AG10803 (cell line): Measurements from ENCODE around the gene MYOG.

ENCODE experiments used
- DNase-seq: peaks from one replicate; pipeline ENCODE4 v3.0.0; 2010; ENCODE audit warnings: low read depth
- H3K4me3 ChIP-seq: 2 replicates; pipeline ENCODE4 v1.5.1; 2011; ENCODE audit warnings: mild to moderate bottlenecking, low read length, control low read depth
- CTCF ChIP-seq: conservative IDR thresholded peaks from 2 replicates; pipeline ENCODE4 v1.5.1; 2011; ENCODE audit warnings: mild to moderate bottlenecking, low read length, control low read depth, inconsistent platforms

The MYOG gene

GRCh38 chr1:203050826-203051225 is 35.0 kb downstream of the MYOG start:
- no peak for TF ChIP-seq CTCF
- DNase-seq, result no peak
- H3K4me3 ChIP-seq, result no peak overlapping the region

GRCh38 chr1:203049576-203050180 is 36.1 kb downstream of the MYOG start:
- DNase-seq, result no peak
- H3K4me3 ChIP-seq, result no peak overlapping the region
- TF ChIP-seq CTCF, result no peak

GRCh38 chr1:203049077-203049476 is 36.7 kb downstream of the MYOG start:
- DNase-seq, result no peak
- TF ChIP-seq CTCF, result no peak

GRCh38 chr1:203048555-203049051 is 37.2 kb downstream of the MYOG start:
- DNase-seq, result no peak
- H3K4me3 ChIP-seq, result no peak overlapping the region
- no peak for TF ChIP-seq CTCF

More at GRCh38 chr1:203049077-203049476, 36.7 kb downstream of the MYOG start:
- H3K4me3 ChIP-seq, result no peak overlapping the region

- no peak overlapping the region for H3K4me3 ChIP-seq
- no peak for DNase-seq
- TF ChIP-seq CTCF, result no peak
Observed at GRCh38 chr1:203048086-203048485, 37.7 kb downstream of the MYOG start.

GRCh38 chr1:203046984-203047630 is 38.7 kb downstream of the MYOG start:
- no peak overlapping the region for H3K4me3 ChIP-seq
- peak; percentile 75 for DNase-seq
- TF ChIP-seq CTCF, result no peak

GRCh38 chr1:203045821-203046594 is 39.8 kb downstream of the MYOG start:
- no peak for DNase-seq
- H3K4me3 ChIP-seq, result no peak overlapping the region
- TF ChIP-seq CTCF, result no peak
